ENCODE data around the gene VMP1. TPM values are rescaled to one million over a fixed set of nuclear protein-coding genes. Genes with fewer than 3 reads are reported as not detected.

VMP1 gene
- total RNA-seq, 1 experiment from 2014 or later = 72.8 TPM

DNA sequence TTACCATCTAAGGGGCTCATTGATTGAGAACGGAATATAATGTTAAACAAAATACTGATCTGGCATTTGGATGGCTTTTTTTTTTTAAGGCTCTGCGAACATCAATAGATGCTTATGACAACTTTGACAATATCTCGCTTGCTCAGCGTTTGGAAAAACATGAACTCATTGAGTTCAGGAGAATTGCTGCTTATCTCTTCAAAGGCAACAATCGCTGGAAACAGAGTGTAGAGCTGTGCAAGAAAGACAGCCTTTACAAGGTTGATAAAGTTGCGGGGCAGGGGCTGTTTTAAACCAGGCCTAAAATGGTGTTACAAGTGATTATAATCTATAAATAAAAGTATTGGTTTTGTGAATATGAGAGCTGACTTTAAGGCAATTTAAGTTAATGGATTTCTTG lies 22.5 kb upstream of the VMP1 start:
- no peaks in the 10 kb centered on the region for H3K27me3 Mint-ChIP-seq (ENCODE audit: low read depth)
- H3K4me1 Mint-ChIP-seq = no peaks in the 10 kb centered on the region
- no peak for ATAC-seq
- H3K36me3 Mint-ChIP-seq = peaks cover 79% of the 10 kb centered on the region
- ChIA-PET CTCF (interaction anchor here (0.5 kb wide), 1 partner anchor 336 kb away, joined by 4 read pairs; no protein-coding TSS in a partner anchor), POLR2A (no interaction called here)
- H3K9me3 Mint-ChIP-seq = no peaks in the 10 kb centered on the region
- H3K4me3 Mint-ChIP-seq = no peak overlapping the region
- no peak for DNase-seq (ENCODE audit: low spot score)
- no peak overlapping the region for H3K27ac Mint-ChIP-seq
- TF ChIP-seq OVOL2 (CRISPR knock-in tag; IDR thresholded peaks at IDR 0.05; ENCODE audit: borderline replicate concordance) = no peak
- TF ChIP-seq FOXK1 (CRISPR knock-in tag; IDR thresholded peaks at IDR 0.05) = no peak
- no peak for TF ChIP-seq TP53 (CRISPR knock-in tag; IDR thresholded peaks at IDR 0.05)
- TF ChIP-seq NR2C2 (CRISPR knock-in tag; IDR thresholded peaks at IDR 0.05) = no peak
- TF ChIP-seq NFE2L1 (CRISPR knock-in tag; IDR thresholded peaks at IDR 0.05) = no peak
- TF ChIP-seq, protein P1, sequence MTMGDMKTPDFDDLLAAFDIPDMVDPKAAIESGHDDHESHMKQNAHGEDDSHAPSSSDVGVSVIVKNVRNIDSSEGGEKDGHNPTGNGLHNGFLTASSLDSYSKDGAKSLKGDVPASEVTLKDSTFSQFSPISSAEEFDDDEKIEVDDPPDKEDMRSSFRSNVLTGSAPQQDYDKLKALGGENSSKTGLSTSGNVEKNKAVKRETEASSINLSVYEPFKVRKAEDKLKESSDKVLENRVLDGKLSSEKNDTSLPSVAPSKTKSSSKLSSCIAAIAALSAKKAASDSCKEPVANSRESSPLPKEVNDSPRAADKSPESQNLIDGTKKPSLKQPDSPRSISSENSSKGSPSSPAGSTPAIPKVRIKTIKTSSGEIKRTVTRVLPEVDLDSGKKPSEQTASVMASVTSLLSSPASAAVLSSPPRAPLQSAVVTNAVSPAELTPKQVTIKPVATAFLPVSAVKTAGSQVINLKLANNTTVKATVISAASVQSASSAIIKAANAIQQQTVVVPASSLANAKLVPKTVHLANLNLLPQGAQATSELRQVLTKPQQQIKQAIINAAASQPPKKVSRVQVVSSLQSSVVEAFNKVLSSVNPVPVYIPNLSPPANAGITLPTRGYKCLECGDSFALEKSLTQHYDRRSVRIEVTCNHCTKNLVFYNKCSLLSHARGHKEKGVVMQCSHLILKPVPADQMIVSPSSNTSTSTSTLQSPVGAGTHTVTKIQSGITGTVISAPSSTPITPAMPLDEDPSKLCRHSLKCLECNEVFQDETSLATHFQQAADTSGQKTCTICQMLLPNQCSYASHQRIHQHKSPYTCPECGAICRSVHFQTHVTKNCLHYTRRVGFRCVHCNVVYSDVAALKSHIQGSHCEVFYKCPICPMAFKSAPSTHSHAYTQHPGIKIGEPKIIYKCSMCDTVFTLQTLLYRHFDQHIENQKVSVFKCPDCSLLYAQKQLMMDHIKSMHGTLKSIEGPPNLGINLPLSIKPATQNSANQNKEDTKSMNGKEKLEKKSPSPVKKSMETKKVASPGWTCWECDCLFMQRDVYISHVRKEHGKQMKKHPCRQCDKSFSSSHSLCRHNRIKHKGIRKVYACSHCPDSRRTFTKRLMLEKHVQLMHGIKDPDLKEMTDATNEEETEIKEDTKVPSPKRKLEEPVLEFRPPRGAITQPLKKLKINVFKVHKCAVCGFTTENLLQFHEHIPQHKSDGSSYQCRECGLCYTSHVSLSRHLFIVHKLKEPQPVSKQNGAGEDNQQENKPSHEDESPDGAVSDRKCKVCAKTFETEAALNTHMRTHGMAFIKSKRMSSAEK (CRISPR knock-in tag; IDR thresholded peaks at IDR 0.05; ENCODE audit: borderline replicate concordance) = no peak
- TF ChIP-seq, protein P2, sequence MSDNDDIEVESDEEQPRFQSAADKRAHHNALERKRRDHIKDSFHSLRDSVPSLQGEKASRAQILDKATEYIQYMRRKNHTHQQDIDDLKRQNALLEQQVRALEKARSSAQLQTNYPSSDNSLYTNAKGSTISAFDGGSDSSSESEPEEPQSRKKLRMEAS (CRISPR knock-in tag; IDR thresholded peaks at IDR 0.05) = no peak
- no peak for TF ChIP-seq NFYB (CRISPR knock-in tag; conservative IDR thresholded peaks at IDR 0.05; ENCODE audit: low read depth)
- no peak for TF ChIP-seq RORB (CRISPR knock-in tag; IDR thresholded peaks at IDR 0.05)
- no peak for TF ChIP-seq MYBL2 (CRISPR knock-in tag; IDR thresholded peaks at IDR 0.05)
- TF ChIP-seq, protein P3, sequence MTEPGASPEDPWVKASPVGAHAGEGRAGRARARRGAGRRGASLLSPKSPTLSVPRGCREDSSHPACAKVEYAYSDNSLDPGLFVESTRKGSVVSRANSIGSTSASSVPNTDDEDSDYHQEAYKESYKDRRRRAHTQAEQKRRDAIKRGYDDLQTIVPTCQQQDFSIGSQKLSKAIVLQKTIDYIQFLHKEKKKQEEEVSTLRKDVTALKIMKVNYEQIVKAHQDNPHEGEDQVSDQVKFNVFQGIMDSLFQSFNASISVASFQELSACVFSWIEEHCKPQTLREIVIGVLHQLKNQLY (CRISPR knock-in tag; IDR thresholded peaks at IDR 0.05) = no peak
- no peak for TF ChIP-seq ZNF671 (CRISPR knock-in tag; IDR thresholded peaks at IDR 0.05)
- no peak for TF ChIP-seq SMAD4 (CRISPR knock-in tag; IDR thresholded peaks at IDR 0.05)
- no peak for TF ChIP-seq CREB1 (CRISPR knock-in tag; IDR thresholded peaks at IDR 0.05)

DNA sequence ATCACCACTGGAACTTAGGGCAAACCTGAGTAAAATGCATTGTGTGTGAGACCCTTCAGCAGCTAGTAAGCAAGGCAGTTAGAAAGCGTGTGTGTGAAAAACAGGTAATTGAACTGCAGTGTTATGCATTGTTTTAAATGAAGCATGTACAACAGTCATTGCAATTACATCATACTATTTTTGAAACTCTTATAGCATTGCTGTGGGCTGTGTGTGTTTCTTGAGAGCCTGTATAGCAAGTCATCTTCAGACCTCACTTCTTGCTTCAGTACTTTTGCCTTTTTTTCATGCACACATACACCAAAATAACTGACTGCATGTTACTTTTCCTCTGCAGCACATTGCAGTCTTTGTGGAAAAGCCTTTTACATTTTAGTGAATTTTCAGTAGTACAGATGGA lies 19.4 kb upstream of the VMP1 start:
- no peak for DNase-seq (ENCODE audit: low spot score)
- no peaks in the 10 kb centered on the region for H3K4me1 Mint-ChIP-seq
- H3K27ac Mint-ChIP-seq = peak overlapping the region; percentile 86; the same call in 1 of the 2 replicates
- H3K36me3 Mint-ChIP-seq = peaks cover 66% of the 10 kb centered on the region
- TF ChIP-seq OVOL2 (CRISPR knock-in tag; IDR thresholded peaks at IDR 0.05; ENCODE audit: borderline replicate concordance) = no peak
- TF ChIP-seq, protein P4, sequence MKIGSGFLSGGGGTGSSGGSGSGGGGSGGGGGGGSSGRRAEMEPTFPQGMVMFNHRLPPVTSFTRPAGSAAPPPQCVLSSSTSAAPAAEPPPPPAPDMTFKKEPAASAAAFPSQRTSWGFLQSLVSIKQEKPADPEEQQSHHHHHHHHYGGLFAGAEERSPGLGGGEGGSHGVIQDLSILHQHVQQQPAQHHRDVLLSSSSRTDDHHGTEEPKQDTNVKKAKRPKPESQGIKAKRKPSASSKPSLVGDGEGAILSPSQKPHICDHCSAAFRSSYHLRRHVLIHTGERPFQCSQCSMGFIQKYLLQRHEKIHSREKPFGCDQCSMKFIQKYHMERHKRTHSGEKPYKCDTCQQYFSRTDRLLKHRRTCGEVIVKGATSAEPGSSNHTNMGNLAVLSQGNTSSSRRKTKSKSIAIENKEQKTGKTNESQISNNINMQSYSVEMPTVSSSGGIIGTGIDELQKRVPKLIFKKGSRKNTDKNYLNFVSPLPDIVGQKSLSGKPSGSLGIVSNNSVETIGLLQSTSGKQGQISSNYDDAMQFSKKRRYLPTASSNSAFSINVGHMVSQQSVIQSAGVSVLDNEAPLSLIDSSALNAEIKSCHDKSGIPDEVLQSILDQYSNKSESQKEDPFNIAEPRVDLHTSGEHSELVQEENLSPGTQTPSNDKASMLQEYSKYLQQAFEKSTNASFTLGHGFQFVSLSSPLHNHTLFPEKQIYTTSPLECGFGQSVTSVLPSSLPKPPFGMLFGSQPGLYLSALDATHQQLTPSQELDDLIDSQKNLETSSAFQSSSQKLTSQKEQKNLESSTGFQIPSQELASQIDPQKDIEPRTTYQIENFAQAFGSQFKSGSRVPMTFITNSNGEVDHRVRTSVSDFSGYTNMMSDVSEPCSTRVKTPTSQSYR (CRISPR knock-in tag; IDR thresholded peaks at IDR 0.05) = no peak
- no peaks in the 10 kb centered on the region for H3K9me3 Mint-ChIP-seq
- H3K27me3 Mint-ChIP-seq (ENCODE audit: low read depth) = no peaks in the 10 kb centered on the region
- CTCF ChIA-PET = no interaction called here
- ATAC-seq = no peak
- POLR2A ChIA-PET = no interaction called here
- H3K4me3 Mint-ChIP-seq = no peak overlapping the region

DNA sequence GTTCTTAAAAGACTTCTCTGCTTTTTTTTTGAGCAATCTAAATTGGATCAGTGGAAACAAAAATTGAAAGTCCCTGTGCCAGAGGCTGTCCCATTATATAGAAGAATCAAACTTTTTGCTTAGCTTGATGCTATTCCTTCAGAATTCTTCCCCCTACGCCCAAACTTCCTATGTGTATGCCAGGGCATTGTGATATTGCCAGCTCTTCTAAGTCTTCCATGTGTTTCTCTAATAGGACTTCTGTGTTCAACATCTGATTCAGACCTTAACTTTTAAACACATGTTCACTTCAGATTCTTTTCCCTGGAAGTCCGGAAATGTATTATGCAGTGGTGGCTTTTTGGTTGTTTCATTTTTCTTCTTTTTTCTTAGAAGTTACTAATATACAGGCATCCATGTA lies 19.0 kb upstream of the VMP1 start:
- CTCF ChIA-PET = no interaction called here
- no peaks in the 10 kb centered on the region for H3K27me3 Mint-ChIP-seq (ENCODE audit: low read depth)
- no peak overlapping the region for H3K27ac Mint-ChIP-seq
- DNase-seq (ENCODE audit: low spot score) (no peak), ATAC-seq (no peak)
- H3K4me3 Mint-ChIP-seq = no peak overlapping the region
- H3K9me3 Mint-ChIP-seq = no peaks in the 10 kb centered on the region
- H3K4me1 Mint-ChIP-seq = no peaks in the 10 kb centered on the region
- POLR2A ChIA-PET = no interaction called here
- H3K36me3 Mint-ChIP-seq = peaks cover 63% of the 10 kb centered on the region
- TF ChIP-seq ZNF671 (CRISPR knock-in tag; IDR thresholded peaks at IDR 0.05) (no peak), JUN (CRISPR knock-in tag; IDR thresholded peaks at IDR 0.05) (no peak), NFE2L1 (CRISPR knock-in tag; IDR thresholded peaks at IDR 0.05) (no peak), RELA (CRISPR knock-in tag; IDR thresholded peaks at IDR 0.05; ENCODE audit: borderline replicate concordance) (no peak), ZNF423 (CRISPR knock-in tag; IDR thresholded peaks at IDR 0.05) (no peak), TCF7 (CRISPR knock-in tag; IDR thresholded peaks at IDR 0.05; ENCODE audit: low read depth) (no peak)
- TF ChIP-seq, protein P5, sequence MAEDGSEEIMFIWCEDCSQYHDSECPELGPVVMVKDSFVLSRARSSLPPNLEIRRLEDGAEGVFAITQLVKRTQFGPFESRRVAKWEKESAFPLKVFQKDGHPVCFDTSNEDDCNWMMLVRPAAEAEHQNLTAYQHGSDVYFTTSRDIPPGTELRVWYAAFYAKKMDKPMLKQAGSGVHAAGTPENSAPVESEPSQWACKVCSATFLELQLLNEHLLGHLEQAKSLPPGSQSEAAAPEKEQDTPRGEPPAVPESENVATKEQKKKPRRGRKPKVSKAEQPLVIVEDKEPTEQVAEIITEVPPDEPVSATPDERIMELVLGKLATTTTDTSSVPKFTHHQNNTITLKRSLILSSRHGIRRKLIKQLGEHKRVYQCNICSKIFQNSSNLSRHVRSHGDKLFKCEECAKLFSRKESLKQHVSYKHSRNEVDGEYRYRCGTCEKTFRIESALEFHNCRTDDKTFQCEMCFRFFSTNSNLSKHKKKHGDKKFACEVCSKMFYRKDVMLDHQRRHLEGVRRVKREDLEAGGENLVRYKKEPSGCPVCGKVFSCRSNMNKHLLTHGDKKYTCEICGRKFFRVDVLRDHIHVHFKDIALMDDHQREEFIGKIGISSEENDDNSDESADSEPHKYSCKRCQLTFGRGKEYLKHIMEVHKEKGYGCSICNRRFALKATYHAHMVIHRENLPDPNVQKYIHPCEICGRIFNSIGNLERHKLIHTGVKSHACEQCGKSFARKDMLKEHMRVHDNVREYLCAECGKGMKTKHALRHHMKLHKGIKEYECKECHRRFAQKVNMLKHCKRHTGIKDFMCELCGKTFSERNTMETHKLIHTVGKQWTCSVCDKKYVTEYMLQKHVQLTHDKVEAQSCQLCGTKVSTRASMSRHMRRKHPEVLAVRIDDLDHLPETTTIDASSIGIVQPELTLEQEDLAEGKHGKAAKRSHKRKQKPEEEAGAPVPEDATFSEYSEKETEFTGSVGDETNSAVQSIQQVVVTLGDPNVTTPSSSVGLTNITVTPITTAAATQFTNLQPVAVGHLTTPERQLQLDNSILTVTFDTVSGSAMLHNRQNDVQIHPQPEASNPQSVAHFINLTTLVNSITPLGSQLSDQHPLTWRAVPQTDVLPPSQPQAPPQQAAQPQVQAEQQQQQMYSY (CRISPR knock-in tag; IDR thresholded peaks at IDR 0.05) = no peak
- TF ChIP-seq, protein P6, sequence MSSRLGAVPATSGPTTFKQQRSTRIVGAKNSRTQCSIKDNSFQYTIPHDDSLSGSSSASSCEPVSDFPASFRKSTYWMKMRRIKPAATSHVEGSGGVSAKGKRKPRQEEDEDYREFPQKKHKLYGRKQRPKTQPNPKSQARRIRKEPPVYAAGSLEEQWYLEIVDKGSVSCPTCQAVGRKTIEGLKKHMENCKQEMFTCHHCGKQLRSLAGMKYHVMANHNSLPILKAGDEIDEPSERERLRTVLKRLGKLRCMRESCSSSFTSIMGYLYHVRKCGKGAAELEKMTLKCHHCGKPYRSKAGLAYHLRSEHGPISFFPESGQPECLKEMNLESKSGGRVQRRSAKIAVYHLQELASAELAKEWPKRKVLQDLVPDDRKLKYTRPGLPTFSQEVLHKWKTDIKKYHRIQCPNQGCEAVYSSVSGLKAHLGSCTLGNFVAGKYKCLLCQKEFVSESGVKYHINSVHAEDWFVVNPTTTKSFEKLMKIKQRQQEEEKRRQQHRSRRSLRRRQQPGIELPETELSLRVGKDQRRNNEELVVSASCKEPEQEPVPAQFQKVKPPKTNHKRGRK (CRISPR knock-in tag; IDR thresholded peaks at IDR 0.05; ENCODE audit: borderline replicate concordance) = no peak

All from WTC11 (cell line).